ENCODE results near the gene CCNT1.

- no peak for TF ChIP-seq CTCF (IDR thresholded peaks at IDR 0.05)
- no peak for TF ChIP-seq POLR2A (IDR thresholded peaks at IDR 0.05)
Measured at GRCh38 chr12:48651681-48652080, 64.8 kb downstream of the CCNT1 start.
